ENCODE data around the gene SOX5.

DNA sequence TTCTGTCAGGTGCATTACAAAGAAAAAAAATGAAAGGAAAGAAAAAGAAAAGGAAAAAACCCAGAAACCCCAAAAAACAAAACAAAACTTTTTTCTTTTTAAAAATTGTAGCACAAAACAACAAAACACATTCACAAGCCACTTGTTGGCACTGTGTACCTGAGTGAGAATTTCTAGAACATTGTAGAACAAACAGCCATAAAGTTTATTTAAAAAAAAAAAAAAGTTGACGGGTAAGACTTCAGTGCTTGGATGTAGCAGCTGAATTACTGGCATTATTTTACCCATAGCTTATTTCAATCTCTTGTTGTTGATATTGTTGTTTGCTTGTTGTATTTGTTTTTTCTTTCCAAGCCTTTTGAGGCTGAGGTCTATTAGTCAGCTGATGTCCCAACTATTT, 415.8 kb downstream of the SOX5 start:
- TF ChIP-seq, protein P1, sequence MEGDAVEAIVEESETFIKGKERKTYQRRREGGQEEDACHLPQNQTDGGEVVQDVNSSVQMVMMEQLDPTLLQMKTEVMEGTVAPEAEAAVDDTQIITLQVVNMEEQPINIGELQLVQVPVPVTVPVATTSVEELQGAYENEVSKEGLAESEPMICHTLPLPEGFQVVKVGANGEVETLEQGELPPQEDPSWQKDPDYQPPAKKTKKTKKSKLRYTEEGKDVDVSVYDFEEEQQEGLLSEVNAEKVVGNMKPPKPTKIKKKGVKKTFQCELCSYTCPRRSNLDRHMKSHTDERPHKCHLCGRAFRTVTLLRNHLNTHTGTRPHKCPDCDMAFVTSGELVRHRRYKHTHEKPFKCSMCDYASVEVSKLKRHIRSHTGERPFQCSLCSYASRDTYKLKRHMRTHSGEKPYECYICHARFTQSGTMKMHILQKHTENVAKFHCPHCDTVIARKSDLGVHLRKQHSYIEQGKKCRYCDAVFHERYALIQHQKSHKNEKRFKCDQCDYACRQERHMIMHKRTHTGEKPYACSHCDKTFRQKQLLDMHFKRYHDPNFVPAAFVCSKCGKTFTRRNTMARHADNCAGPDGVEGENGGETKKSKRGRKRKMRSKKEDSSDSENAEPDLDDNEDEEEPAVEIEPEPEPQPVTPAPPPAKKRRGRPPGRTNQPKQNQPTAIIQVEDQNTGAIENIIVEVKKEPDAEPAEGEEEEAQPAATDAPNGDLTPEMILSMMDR (IDR thresholded peaks at IDR 0.05; ENCODE audit: low read length), result no peak
- TF ChIP-seq EZH2 (optimal IDR thresholded peaks at IDR 0.05; ENCODE audit: low read depth, low read length), result no peak
- no peak for TF ChIP-seq EZH2phosphoT487 (IDR thresholded peaks at IDR 0.05; ENCODE audit: low read length)

Data from MM.1S (cell line).